OCI-LY7 (cell line): ENCODE data around the gene TEKT2.

Source experiments
- CTCF ChIP-seq: fragments of 200-600 bp; sonication (generic); conservative IDR thresholded peaks from 2 replicates; pipeline ENCODE4 v1.5.1; 2014; ENCODE audit warnings: mild to moderate bottlenecking, antibody characterized with exemption, low read length, moderate library complexity, mixed read lengths
- EZH2phosphoT487 ChIP-seq: fragments of 200-600 bp; sonication (generic); IDR thresholded peaks from 2 replicates; pipeline ENCODE4 v1.6.1; 2018; ENCODE audit warnings: low read depth, borderline replicate concordance, mild to moderate bottlenecking, mixed run types, antibody characterized with exemption, low read length, moderate library complexity, mixed read lengths

- no peak for TF ChIP-seq EZH2phosphoT487
- no peak for TF ChIP-seq CTCF
Measured at GRCh38 chr1:36136535-36136934, 52.6 kb downstream of the TEKT2 start.
